GM23338 (cell line): ENCODE results near the gene ETV3. TPM values are rescaled to one million over a fixed set of nuclear protein-coding genes. Genes with fewer than 3 reads are reported as not detected.

Experiments
- ATAC-seq: fragments of 200-7000 bp; cut with Tn5 transposase; 3 replicates; pipeline ENCODE4 v1.9.1; 2020
- DNase-seq: peaks from one replicate; pipeline ENCODE4 v3.0.0-alpha.2; 2015; ENCODE audit warnings: low spot score
- H2AFZ ChIP-seq: fragments of 200-600 bp; sonication (generic); 2 replicates; pipeline ENCODE4 v1.8.0; 2016; ENCODE audit warnings: antibody characterized with exemption, mild to moderate bottlenecking, moderate library complexity
- H3F3A ChIP-seq: fragments of 200-600 bp; sonication (generic); replicated peaks from 2 replicates; pipeline ENCODE4 v1.8.0; 2017; ENCODE audit warnings: antibody characterized with exemption, mixed run types, low read depth
- H3K27ac ChIP-seq: fragments of 200-600 bp; sonication (generic); 2 replicates; pipeline ENCODE4 v1.6.1; 2016; ENCODE audit warnings: low read depth
- H3K27me3 ChIP-seq: fragments of 200-600 bp; sonication (generic); 2 replicates; pipeline ENCODE4 v1.8.0; 2016; ENCODE audit warnings: mild to moderate bottlenecking, mixed run types, moderate library complexity; ENCODE audit not compliant: insufficient read depth
- H3K36me3 ChIP-seq: fragments of 200-600 bp; sonication (generic); 2 replicates; pipeline ENCODE4 v1.8.0; 2016; ENCODE audit warnings: mild to moderate bottlenecking; ENCODE audit not compliant: insufficient read depth
- H3K4me1 ChIP-seq: fragments of 200-600 bp; sonication (generic); 2 replicates; pipeline ENCODE4 v1.8.0; 2016; ENCODE audit warnings: mild to moderate bottlenecking, moderate library complexity; ENCODE audit not compliant: insufficient read depth
- H3K4me2 ChIP-seq: fragments of 200-600 bp; sonication (generic); 2 replicates; pipeline ENCODE4 v1.7.1; 2017; ENCODE audit warnings: mixed run types
- H3K4me3 ChIP-seq: fragments of 200-600 bp; sonication (generic); 2 replicates; pipeline ENCODE4 v1.6.1; 2016; ENCODE audit warnings: mixed run types
- H3K79me2 ChIP-seq: fragments of 200-600 bp; sonication (generic); replicated peaks from 2 replicates; pipeline ENCODE4 v1.8.0; 2017; ENCODE audit warnings: mild to moderate bottlenecking; ENCODE audit not compliant: insufficient read depth
- H3K9me2 ChIP-seq: fragments of 200-600 bp; sonication (generic); 2 replicates; pipeline ENCODE4 v1.8.0; 2017; ENCODE audit not compliant: insufficient read depth
- H4K20me1 ChIP-seq: fragments of 200-600 bp; sonication (generic); replicated peaks from 2 replicates; pipeline ENCODE4 v1.8.0; 2017; ENCODE audit warnings: mild to moderate bottlenecking; ENCODE audit not compliant: insufficient read depth
- H3K27ac Mint-ChIP-seq: 2 replicates; pipeline ENCODE4 v1.8.0; 2020; ENCODE audit warnings: inconsistent platforms, mild to moderate bottlenecking, moderate library complexity, mixed read lengths
- H3K27me3 Mint-ChIP-seq: 3 replicates; pipeline ENCODE4 v1.8.0; 2022; ENCODE audit warnings: low read depth, mild to moderate bottlenecking, moderate library complexity, mixed read lengths, inconsistent platforms; ENCODE audit not compliant: insufficient read depth, poor library complexity
- H3K36me3 Mint-ChIP-seq: 3 replicates; pipeline ENCODE4 v1.8.0; 2021; ENCODE audit warnings: low read depth, mild to moderate bottlenecking, inconsistent platforms, moderate library complexity, mixed read lengths
- H3K4me1 Mint-ChIP-seq: 3 replicates; pipeline ENCODE4 v1.8.0; 2020; ENCODE audit warnings: mild to moderate bottlenecking, inconsistent platforms, mixed read lengths
- H3K4me3 Mint-ChIP-seq: 3 replicates; pipeline ENCODE4 v1.8.0; 2021; ENCODE audit warnings: moderate library complexity, mild to moderate bottlenecking, inconsistent platforms, mixed read lengths
- H3K9me3 Mint-ChIP-seq: 3 replicates; pipeline ENCODE4 v1.8.0; 2020; ENCODE audit warnings: moderate library complexity, mild to moderate bottlenecking, inconsistent platforms, mixed read lengths
- CREB1 ChIP-seq: fragments of 250-450 bp; sonication (Bioruptor Pico); IDR thresholded peaks from 2 replicates; pipeline ENCODE4 v1.5.0; 2020; ENCODE audit warnings: low read depth, mild to moderate bottlenecking, moderate library complexity
- CTCF ChIP-seq, 2 experiments: fragments of 200-600 bp in 1 of 2; sonication (generic) in 1 of 2; conservative IDR thresholded peaks; 2 replicates each; pipeline versions ENCODE4 v1.5.1 to v1.6.1; 2016 to 2017; ENCODE audit warnings: antibody characterized with exemption in 2 of 2, low read depth in 2 of 2, mild to moderate bottlenecking in 2 of 2, moderate library complexity in 1 of 2
- ETS1 ChIP-seq: IDR thresholded peaks from 2 replicates; pipeline ENCODE4 v1.6.1; 2016; ENCODE audit warnings: antibody characterized with exemption
- EZH2 ChIP-seq: fragments of 200-600 bp; sonication (generic); IDR thresholded peaks from one replicate; pipeline ENCODE4 v1.8.0; 2017; ENCODE audit warnings: antibody characterized with exemption, mild to moderate bottlenecking, low read depth; ENCODE audit not compliant: unreplicated experiment
- EZH2phosphoT487 ChIP-seq: fragments of 200-600 bp; sonication (generic); IDR thresholded peaks from one replicate; pipeline ENCODE4 v1.8.1; 2018; ENCODE audit warnings: antibody characterized with exemption; ENCODE audit not compliant: unreplicated experiment
- JUNB ChIP-seq: IDR thresholded peaks from one replicate; pipeline ENCODE4 v1.6.1; 2016; ENCODE audit warnings: antibody characterized with exemption; ENCODE audit not compliant: unreplicated experiment
- NANOG ChIP-seq: IDR thresholded peaks from 2 replicates; pipeline ENCODE4 v1.6.1; 2016; ENCODE audit warnings: antibody characterized with exemption, borderline replicate concordance
- POLR2AphosphoS5 ChIP-seq: IDR thresholded peaks from 2 replicates; pipeline ENCODE4 v1.6.1; 2016; ENCODE audit warnings: antibody characterized with exemption, low read depth
- REST ChIP-seq: IDR thresholded peaks from one replicate; pipeline ENCODE4 v1.6.1; 2018; ENCODE audit warnings: antibody characterized with exemption; ENCODE audit not compliant: unreplicated experiment
- STAT1 ChIP-seq: IDR thresholded peaks from one replicate; pipeline ENCODE4 v1.6.1; 2016; ENCODE audit warnings: antibody characterized with exemption; ENCODE audit not compliant: unreplicated experiment
- ZNF114 ChIP-seq: fragments of 250-450 bp; sonication (Bioruptor Pico); IDR thresholded peaks from 2 replicates; pipeline ENCODE4 v1.5.0; 2020; ENCODE audit warnings: mild to moderate bottlenecking, moderate library complexity
- ZNF331 ChIP-seq: fragments of 250-450 bp; sonication (Bioruptor Pico); IDR thresholded peaks from 2 replicates; pipeline ENCODE4 v1.5.0; 2020; ENCODE audit warnings: low read depth, mild to moderate bottlenecking, moderate library complexity
- ZNF462 ChIP-seq: fragments of 250-450 bp; sonication (Bioruptor Pico); IDR thresholded peaks from 2 replicates; pipeline ENCODE4 v1.5.0; 2020; ENCODE audit warnings: mild to moderate bottlenecking, moderate library complexity
- polyA plus RNA-seq: library from polyadenylated mRNA; unstranded; fragments of >200 nt; fragmentation: Nextera tagmentation; extraction: Ambion mirVana; gene quantifications from 2 replicates; pipeline ENCODE4 v1.2.1, GENCODE V29; 2016
- total RNA-seq: library from RNA; depleted of rRNA; stranded (reverse); fragments of >200 nt; shearing (Covaris generic); gene quantifications from 2 replicates; pipeline ENCODE4 v1.2.3, GENCODE V29; 2014

The ETV3 gene
- total and polyA plus RNA-seq, 2 experiments from 2014 or later = 8.1 to 19.6 TPM

- H3K27me3 Mint-ChIP-seq = peaks cover 9% of the 10 kb centered on the region
- no peaks in the 10 kb centered on the region; the same call in 2 of the 3 replicates for H3K36me3 Mint-ChIP-seq
- DNase-seq (no peak), ATAC-seq (no peak)
- H3K36me3 ChIP-seq = no peaks in the 10 kb centered on the region
- no peaks in the 10 kb centered on the region for H4K20me1 ChIP-seq
- H2AFZ ChIP-seq = no peak overlapping the region; the same call in 1 of the 2 replicates
- H3K4me1 ChIP-seq = peaks cover 8% of the 10 kb centered on the region; the same call in 1 of the 2 replicates
- TF ChIP-seq CTCF (conservative IDR thresholded peaks at IDR 0.05; ENCODE audit: low read depth in 2 of 2) = no peak
- no peak for TF ChIP-seq POLR2AphosphoS5
- TF ChIP-seq CREB1 (CRISPR knock-in tag) = no peak
- TF ChIP-seq ETS1 = no peak
- TF ChIP-seq NANOG = no peak
- no peak for TF ChIP-seq ZNF331 (CRISPR knock-in tag)
- TF ChIP-seq STAT1 = no peak
- no peak for TF ChIP-seq JUNB
- TF ChIP-seq REST = no peak
- TF ChIP-seq ZNF114 (CRISPR knock-in tag) = no peak
- TF ChIP-seq EZH2 = no peak
- TF ChIP-seq EZH2phosphoT487 = no peak
- no peak for TF ChIP-seq ZNF462
- no peaks in the 10 kb centered on the region; the same call in 2 of the 3 replicates for H3K9me3 Mint-ChIP-seq
- H3K79me2 ChIP-seq = no peaks in the 10 kb centered on the region
- no peaks in the 10 kb centered on the region for H3F3A ChIP-seq
- H3K4me3 ChIP-seq = no peak overlapping the region
- no peak overlapping the region for H3K27ac Mint-ChIP-seq
- 0 out of 2 replicates have a peak, but pooled peaks cover 6% of the 10 kb centered on the region for H3K27me3 ChIP-seq
- H3K9me2 ChIP-seq = no peaks in the 10 kb centered on the region
- H3K4me2 ChIP-seq = no peak overlapping the region
- no peak overlapping the region for H3K4me3 Mint-ChIP-seq
- no peak overlapping the region for H3K27ac ChIP-seq
- H3K4me1 Mint-ChIP-seq = peaks cover 20% of the 10 kb centered on the region
These were observed 32.8 kb downstream of the ETV3 start for GRCh38 chr1:157105298-157105987.
